Thyroid gland (tissue), 4 donors: ENCODE measurements around the gene C21orf58. TPM values are rescaled to one million over a fixed set of nuclear protein-coding genes. Genes with fewer than 3 reads are reported as not detected.

Experiments
- DNase-seq, 2 donors: peaks; one replicate each; pipeline ENCODE4 v3.0.0-alpha.2; 2019
- H3K27ac ChIP-seq, 3 donors: fragments of 200-600 bp; sonication (generic); 1 replicate in 2 of 3; 2 replicates in 1 of 3; pipeline ENCODE4 v1.5.1; 2016 to 2019; ENCODE audit warnings: mild to moderate bottlenecking in 1 of 3, moderate library complexity in 1 of 3
- H3K27me3 ChIP-seq: fragments of 200-600 bp; sonication (generic); one replicate; pipeline ENCODE4 v1.5.1; 2019
- H3K36me3 ChIP-seq, 2 donors: fragments of 200-600 bp; sonication (generic); one replicate each; pipeline ENCODE4 v1.5.1; 2016 to 2019
- H3K4me1 ChIP-seq, 2 donors: fragments of 200-600 bp; sonication (generic); one replicate each; pipeline ENCODE4 v1.5.1; 2017 to 2019
- H3K4me3 ChIP-seq, 3 donors: fragments of 200-600 bp; sonication (generic); replicated peaks in 1 of 3; 1 replicate in 2 of 3; 2 replicates in 1 of 3; pipeline ENCODE4 v1.5.1; 2016; ENCODE audit warnings: mild to moderate bottlenecking in 1 of 3
- H3K9me3 ChIP-seq: fragments of 200-600 bp; sonication (generic); one replicate; pipeline ENCODE4 v1.5.1; 2017
- POLR2A ChIP-seq, 2 donors: fragments of 450-650 bp; IDR thresholded peaks; one replicate each; pipeline ENCODE4 v1.6.1; 2017; ENCODE audit warnings: antibody characterized with exemption in 2 of 2, mild to moderate bottlenecking in 2 of 2, moderate library complexity in 1 of 2
- WGBS, 2 donors: methylation state at CpG; one replicate each; pipeline ENCODE4 v1.1.5; 2017; 5-methylcytosine and 5-hydroxymethylcytosine counted together
- intact Hi-C: fragments of 100-400 bp; cut with DNase I; formaldehyde crosslinking; loops from one replicate; pipeline ENCODE4 v1.15.1; 2023
- total RNA-seq, 4 donors: library from RNA; depleted of rRNA; stranded (reverse); fragments of >200 nt; gene quantifications; one replicate each; pipeline ENCODE4 v1.2.3, GENCODE V29; 2016
- TF ChIP-seq, protein P1 (sequence below), 6 experiments: fragments of 200-600 bp in 3 of 6; fragments of 450-650 bp in 3 of 6; sonication (generic) in 3 of 6; IDR thresholded peaks; one replicate each; pipeline ENCODE4 v1.5.1; 2016 to 2019; ENCODE audit warnings: antibody characterized with exemption in 6 of 6, mild to moderate bottlenecking in 2 of 6, inconsistent platforms in 1 of 6, moderate library complexity in 1 of 6

C21orf58 gene
- total RNA-seq, 4 donors from 2014 or later, result 0.89 to 2.2 (median 1.7) TPM

DNA sequence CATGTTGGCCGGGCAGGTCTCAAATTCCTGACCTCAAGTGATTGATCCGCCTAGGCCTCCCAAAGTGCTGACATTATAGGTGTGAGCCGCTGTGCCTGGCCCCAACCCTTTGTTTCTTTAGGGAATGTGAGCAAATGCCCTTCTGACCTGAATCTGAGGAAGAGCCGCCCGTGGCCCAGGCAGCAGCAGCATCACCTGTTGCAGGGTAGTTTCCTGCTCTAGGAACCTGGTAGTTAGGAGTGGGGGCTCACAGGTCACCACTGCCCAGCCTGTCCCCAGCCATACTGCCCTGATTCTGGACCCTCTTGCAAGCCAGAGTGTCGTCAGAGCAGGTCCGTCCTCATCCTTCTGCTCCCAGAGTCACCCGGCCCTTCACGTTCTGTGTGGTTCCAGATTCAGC, 24.5 kb downstream of the C21orf58 start:
- no peak for TF ChIP-seq POLR2A (IDR thresholded peaks at IDR 0.05)
- TF ChIP-seq, protein P1, sequence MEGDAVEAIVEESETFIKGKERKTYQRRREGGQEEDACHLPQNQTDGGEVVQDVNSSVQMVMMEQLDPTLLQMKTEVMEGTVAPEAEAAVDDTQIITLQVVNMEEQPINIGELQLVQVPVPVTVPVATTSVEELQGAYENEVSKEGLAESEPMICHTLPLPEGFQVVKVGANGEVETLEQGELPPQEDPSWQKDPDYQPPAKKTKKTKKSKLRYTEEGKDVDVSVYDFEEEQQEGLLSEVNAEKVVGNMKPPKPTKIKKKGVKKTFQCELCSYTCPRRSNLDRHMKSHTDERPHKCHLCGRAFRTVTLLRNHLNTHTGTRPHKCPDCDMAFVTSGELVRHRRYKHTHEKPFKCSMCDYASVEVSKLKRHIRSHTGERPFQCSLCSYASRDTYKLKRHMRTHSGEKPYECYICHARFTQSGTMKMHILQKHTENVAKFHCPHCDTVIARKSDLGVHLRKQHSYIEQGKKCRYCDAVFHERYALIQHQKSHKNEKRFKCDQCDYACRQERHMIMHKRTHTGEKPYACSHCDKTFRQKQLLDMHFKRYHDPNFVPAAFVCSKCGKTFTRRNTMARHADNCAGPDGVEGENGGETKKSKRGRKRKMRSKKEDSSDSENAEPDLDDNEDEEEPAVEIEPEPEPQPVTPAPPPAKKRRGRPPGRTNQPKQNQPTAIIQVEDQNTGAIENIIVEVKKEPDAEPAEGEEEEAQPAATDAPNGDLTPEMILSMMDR (IDR thresholded peaks at IDR 0.05), result no peak
- intact Hi-C loops, result no loop called here
- Histone ChIP-seq H3K36me3 (no peaks in the 10 kb centered on the region), H3K27ac (no peak overlapping the region), H3K27me3 (no peaks in the 10 kb centered on the region), H3K9me3 (no peaks in the 10 kb centered on the region), H3K4me3 (no peak overlapping the region), H3K4me1 (peaks cover 8 to 10% of the 10 kb centered on the region in 2 donors)
- WGBS, 2 donors, result 86 to 94% methylated on average over 7 to 9 of the region's 9 CpGs
- no peak for DNase-seq

DNA sequence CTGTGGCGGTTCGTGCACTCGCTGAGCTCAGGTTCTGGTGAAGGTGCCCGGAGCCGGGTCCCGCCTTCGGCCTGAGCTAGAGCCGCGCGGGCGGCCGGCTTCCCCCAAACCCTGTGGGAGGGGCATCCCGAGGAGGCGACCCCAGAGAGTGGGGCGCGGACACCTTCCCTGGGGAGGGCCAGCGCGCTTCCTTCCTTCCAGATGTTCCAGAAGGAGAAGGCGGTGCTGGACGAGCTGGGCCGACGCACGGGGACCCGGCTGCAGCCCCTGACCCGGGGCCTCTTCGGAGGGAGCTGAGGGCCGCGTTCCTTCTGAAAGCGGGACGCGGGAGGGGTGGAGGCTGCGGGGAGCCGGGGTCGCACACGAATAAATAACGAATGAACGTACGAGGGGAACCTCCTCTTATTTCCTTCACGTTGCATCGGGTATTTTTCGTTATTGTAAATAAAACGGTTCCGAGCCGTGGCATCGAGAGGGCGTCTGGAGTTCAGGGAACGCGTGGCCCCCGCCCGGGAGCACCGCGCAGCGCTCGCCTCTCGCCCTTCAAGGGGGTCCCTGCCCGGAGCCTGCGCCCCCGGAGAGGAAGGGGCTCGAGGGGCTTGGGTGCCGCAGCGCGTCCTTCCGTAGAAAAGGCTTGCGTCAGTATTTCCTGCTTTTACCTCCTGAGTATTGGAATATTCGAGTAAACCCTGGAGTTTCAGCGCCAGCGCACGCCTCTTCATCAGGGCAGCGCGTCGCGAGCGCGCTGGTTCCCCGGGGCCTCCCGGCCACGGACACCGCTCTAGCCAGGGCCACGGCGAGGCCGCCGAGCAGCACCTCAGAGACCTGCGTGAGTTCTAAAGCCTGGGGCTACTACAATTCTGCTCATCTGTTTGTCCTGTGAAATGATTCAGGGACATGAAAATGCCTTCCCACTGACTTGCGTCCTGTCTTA, 26.1 kb downstream of the C21orf58 start:
- Histone ChIP-seq H3K27me3 (no peaks in the 10 kb centered on the region), H3K27ac (peak overlapping the region in 2 of 3 donors; percentile 24 to 27), H3K36me3 (no peaks in the 10 kb centered on the region), H3K4me3 (peak overlapping the region in 2 of 3 donors; percentile 1 to 42), H3K9me3 (no peaks in the 10 kb centered on the region), H3K4me1 (peaks cover 8 to 10% of the 10 kb centered on the region in 2 donors)
- TF ChIP-seq, protein P1 (IDR thresholded peaks at IDR 0.05), result no peak
- no peak for TF ChIP-seq POLR2A (IDR thresholded peaks at IDR 0.05)
- 4 to 12% methylated on average over 29 to 42 of the region's 84 CpGs for WGBS, 2 donors
- intact Hi-C loops, result no loop called here
- peak; percentile 9 to 22 for DNase-seq

DNA sequence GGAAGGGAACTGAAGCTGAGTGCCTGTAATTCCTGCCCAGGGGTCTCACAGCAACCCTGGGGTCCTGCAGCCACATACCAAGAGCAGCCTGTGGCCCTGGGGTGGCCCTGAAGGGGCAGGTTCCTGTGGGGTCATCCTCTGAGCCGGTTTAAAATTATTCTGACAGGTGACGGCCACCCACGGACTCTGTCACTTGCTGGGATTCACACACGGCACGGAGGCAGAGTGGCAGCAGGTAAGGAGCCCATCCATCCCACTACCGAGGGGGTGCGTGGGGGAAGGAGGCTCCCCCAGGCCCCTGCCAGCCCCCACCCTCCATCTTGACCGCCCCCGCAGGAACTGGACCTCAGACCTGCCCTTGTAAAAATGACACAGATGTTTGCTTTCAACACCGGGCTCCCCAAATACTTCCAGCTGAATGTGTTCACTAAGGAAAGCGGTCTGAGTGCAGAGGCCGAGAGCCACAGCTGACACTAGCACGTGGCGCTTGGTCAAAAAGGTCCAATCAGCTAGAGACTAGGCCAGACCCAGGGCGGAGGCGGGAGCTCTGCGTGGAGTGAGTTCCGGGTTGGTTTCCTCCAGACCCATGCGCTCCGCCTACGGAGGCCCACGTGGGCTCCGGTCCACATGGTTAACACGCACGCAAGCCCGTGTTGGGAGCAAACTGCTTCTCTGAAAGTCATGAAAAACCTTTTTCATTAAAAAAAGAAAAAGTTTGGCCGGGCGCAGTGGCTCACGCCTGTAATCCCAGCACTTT, 27.5 kb downstream of the C21orf58 start:
- peaks cover 0 to 7% of the 10 kb centered on the region in 2 donors for H3K36me3 ChIP-seq
- peak; percentile 57 to 66 for DNase-seq
- H3K27me3 ChIP-seq, result no peaks in the 10 kb centered on the region
- intact Hi-C loops, result no loop called here
- H3K27ac ChIP-seq, result no peak overlapping the region
- H3K4me3 ChIP-seq, result no peak overlapping the region
- TF ChIP-seq, protein P1 (IDR thresholded peaks at IDR 0.05), result no peak
- TF ChIP-seq POLR2A (IDR thresholded peaks at IDR 0.05), result no peak
- 50 to 58% methylated on average over 9 to 10 of the region's 29 CpGs for WGBS, 2 donors
- no peaks in the 10 kb centered on the region for H3K9me3 ChIP-seq
- peaks cover 8 to 10% of the 10 kb centered on the region in 2 donors for H3K4me1 ChIP-seq

DNA sequence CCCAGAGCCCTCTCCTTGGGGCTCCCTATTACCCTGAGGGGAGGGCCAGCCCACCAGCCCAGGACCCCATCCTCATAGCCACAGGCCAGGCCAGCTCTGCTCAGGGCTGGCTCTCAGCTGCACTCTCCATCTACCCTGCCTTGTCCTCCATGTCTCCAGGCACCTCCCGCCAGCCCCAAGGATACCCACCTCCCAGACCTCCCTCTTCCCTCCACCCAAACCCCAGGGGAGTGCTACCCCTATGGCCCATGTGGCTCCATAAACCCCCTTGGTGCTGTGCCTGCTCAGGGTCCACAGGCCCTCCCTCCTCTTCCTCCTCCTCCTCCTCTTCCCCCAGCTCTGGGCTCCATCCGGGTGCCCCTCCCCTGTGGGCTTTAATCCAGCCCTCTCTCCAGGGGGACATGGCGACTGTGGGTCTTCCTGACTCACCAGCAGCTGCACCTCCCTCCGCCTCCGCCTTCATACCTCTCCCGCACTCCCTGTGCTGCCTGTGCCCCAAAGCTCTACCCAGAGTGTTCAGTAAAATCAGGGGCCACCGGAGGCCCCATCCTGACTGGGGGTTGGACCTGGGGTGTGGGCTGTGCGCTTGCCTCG, 28.4 kb downstream of the C21orf58 start:
- Histone ChIP-seq H3K4me3 (no peak overlapping the region), H3K36me3 (peaks cover 0 to 7% of the 10 kb centered on the region in 2 donors), H3K9me3 (no peaks in the 10 kb centered on the region), H3K4me1 (peaks cover 8 to 10% of the 10 kb centered on the region in 2 donors), H3K27me3 (no peaks in the 10 kb centered on the region), H3K27ac (no peak overlapping the region)
- intact Hi-C loops, result no loop called here
- no peak for TF ChIP-seq POLR2A (IDR thresholded peaks at IDR 0.05)
- TF ChIP-seq, protein P1 (IDR thresholded peaks at IDR 0.05), result no peak
- WGBS, 2 donors, result 56 to 57% methylated on average over 8 to 9 of the region's 9 CpGs
- DNase-seq, result no peak
